ENCODE data around the gene BUD31. TPM values are rescaled to one million over a fixed set of nuclear protein-coding genes. Genes with fewer than 3 reads are reported as not detected.

The BUD31 gene
- total and polyA plus RNA-seq, 2 of the 13 experiments (the other 11 are each of a cell fraction or from before 2014, with no cell fraction given) = 35.1 to 79.1 TPM

DNA sequence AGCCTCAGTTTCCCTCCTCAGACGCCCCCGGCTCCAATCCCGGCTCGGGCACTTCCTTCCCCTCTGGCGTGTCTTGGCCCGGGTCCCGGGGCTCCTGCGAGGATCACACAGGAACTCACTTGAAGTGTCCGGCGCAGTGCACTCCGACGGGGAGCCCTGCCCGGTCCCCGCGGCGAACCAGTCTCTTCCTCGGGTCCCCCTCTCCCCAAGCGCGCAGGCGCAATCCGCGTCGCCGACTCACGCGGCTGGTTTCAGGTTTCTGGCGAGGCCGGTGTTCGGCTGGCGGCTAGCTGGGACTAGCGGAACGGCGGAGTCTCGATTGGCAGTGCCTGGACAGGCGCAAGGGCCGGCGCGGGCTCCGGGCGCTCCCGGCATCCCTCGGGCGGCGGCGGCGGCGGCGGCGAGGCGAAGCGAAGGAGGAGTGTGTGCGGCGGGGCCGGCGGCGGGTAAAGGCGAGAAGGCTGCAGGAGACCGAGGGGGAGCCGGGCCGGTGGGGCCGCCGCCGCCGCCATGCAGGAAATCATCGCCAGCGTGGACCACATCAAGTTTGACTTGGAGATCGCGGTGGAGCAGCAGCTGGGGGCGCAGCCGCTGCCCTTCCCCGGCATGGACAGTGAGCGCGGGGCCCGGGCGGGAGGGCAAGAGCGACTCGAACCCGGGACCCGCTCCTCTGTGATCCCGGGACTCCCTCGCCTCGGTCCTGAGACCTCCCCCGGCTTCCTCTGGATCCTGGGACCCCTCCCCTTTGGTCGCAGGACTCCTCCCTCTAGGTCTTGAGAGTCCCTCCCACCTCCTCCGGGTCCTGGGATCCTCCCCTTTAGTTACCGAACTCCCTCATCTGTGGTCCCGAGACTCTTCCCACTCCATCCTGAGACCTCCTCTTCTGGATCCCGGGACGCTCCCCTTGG lies 30.1 kb downstream of the BUD31 start, which contains the start of the genes CPSF4 and PTCD1 (continued):
- TF ChIP-seq, protein P1, sequence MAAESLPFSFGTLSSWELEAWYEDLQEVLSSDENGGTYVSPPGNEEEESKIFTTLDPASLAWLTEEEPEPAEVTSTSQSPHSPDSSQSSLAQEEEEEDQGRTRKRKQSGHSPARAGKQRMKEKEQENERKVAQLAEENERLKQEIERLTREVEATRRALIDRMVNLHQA (CRISPR knock-in tag; IDR thresholded peaks at IDR 0.05) = no peak
- TF ChIP-seq, protein P2, sequence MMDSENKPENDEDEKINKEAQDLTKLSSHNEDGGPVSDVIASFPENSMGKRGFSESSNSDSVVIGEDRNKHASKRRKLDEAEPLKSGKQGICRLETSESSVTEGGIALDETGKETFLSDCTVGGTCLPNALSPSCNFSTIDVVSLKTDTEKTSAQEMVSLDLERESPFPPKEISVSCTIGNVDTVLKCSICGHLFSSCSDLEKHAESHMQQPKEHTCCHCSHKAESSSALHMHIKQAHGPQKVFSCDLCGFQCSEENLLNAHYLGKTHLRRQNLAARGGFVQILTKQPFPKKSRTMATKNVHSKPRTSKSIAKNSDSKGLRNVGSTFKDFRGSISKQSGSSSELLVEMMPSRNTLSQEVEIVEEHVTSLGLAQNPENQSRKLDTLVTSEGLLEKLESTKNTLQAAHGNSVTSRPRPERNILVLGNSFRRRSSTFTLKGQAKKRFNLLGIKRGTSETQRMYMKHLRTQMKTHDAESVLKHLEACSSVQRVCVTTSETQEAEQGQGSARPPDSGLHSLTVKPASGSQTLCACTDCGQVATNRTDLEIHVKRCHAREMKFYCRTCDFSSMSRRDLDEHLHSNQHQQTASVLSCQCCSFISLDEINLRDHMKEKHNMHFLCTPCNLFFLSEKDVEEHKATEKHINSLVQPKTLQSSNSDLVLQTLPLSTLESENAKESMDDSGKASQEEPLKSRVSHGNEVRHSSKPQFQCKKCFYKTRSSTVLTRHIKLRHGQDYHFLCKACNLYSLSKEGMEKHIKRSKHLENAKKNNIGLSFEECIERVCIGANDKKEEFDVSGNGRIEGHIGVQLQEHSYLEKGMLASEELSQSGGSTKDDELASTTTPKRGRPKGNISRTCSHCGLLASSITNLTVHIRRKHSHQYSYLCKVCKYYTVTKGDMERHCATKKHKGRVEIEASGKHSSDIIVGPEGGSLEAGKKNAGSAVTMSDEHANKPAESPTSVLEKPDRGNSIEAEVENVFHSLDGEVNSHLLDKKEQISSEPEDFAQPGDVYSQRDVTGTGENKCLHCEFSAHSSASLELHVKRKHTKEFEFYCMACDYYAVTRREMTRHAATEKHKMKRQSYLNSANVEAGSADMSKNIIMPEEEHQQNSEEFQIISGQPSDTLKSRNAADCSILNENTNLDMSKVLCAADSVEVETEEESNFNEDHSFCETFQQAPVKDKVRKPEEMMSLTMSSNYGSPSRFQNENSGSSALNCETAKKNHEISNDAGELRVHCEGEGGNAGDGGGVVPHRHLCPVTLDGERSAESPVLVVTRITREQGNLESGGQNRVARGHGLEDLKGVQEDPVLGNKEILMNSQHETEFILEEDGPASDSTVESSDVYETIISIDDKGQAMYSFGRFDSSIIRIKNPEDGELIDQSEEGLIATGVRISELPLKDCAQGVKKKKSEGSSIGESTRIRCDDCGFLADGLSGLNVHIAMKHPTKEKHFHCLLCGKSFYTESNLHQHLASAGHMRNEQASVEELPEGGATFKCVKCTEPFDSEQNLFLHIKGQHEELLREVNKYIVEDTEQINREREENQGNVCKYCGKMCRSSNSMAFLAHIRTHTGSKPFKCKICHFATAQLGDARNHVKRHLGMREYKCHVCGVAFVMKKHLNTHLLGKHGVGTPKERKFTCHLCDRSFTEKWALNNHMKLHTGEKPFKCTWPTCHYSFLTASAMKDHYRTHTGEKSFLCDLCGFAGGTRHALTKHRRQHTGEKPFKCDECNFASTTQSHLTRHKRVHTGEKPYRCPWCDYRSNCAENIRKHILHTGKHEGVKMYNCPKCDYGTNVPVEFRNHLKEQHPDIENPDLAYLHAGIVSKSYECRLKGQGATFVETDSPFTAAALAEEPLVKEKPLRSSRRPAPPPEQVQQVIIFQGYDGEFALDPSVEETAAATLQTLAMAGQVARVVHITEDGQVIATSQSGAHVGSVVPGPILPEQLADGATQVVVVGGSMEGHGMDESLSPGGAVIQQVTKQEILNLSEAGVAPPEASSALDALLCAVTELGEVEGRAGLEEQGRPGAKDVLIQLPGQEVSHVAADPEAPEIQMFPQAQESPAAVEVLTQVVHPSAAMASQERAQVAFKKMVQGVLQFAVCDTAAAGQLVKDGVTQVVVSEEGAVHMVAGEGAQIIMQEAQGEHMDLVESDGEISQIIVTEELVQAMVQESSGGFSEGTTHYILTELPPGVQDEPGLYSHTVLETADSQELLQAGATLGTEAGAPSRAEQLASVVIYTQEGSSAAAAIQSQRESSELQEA (CRISPR knock-in tag; IDR thresholded peaks at IDR 0.05; ENCODE audit: not compliant biosample characterization) = peak; percentile 85
- TF ChIP-seq, protein P3, sequence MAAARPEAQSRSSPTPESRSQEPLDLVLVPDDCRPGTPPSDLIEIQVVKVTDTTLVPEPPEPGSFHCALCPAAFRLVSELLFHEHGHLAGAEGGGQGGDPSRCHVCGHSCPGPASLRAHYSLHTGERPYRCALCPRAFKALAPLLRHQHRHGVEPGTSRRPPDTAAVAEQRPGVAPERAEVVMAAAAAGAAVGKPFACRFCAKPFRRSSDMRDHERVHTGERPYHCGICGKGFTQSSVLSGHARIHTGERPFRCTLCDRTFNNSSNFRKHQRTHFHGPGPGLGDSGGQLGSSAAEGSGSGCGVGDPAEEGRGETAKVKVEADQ (CRISPR knock-in tag; IDR thresholded peaks at IDR 0.05; ENCODE audit: borderline replicate concordance) = no peak; the same call in 1 of the 2 replicates
- no peak for TF ChIP-seq U2AF1 (optimal IDR thresholded peaks at IDR 0.05; ENCODE audit: low read depth, low read length)
- peak; percentile 53; the same call in 1 of the 2 replicates for TF ChIP-seq HIVEP1 (CRISPR knock-in tag; IDR thresholded peaks at IDR 0.05)
- TF ChIP-seq PRPF4 (IDR thresholded peaks at IDR 0.05; ENCODE audit: low read depth, low read length, poor library complexity, severe bottlenecking) = no peak
- TF ChIP-seq HDAC1 (CRISPR knock-in tag; IDR thresholded peaks at IDR 0.05) = peak; percentile 84; the same call in 1 of the 2 replicates
- TF ChIP-seq NR2F1 (CRISPR knock-in tag; IDR thresholded peaks at IDR 0.05) = no peak; a peak in 1 of 4 replicates
- TF ChIP-seq ATAD3A (CRISPR knock-in tag; IDR thresholded peaks at IDR 0.05) = no peak
- TF ChIP-seq ZNF674 (CRISPR knock-in tag; IDR thresholded peaks at IDR 0.05; ENCODE audit: low read depth) = 0 out of 2 replicates have a peak, but pooled peaks have one; percentile 62
- TF ChIP-seq CREB1 (IDR thresholded peaks at IDR 0.05) = peak; percentile 44; the same call in 1 of the 2 replicates
- no peak for TF ChIP-seq CREB1 (CRISPR knock-in tag; IDR thresholded peaks at IDR 0.05)
- TF ChIP-seq BRD4 (CRISPR knock-in tag; IDR thresholded peaks at IDR 0.05) = no peak
- TF ChIP-seq, protein P4, sequence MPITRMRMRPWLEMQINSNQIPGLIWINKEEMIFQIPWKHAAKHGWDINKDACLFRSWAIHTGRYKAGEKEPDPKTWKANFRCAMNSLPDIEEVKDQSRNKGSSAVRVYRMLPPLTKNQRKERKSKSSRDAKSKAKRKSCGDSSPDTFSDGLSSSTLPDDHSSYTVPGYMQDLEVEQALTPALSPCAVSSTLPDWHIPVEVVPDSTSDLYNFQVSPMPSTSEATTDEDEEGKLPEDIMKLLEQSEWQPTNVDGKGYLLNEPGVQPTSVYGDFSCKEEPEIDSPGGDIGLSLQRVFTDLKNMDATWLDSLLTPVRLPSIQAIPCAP (CRISPR knock-in tag; IDR thresholded peaks at IDR 0.05; ENCODE audit: low read depth) = no peak
- peak; percentile 45; the same call in 1 of the 2 replicates for TF ChIP-seq SP5 (CRISPR knock-in tag; IDR thresholded peaks at IDR 0.05; ENCODE audit: borderline replicate concordance, low read depth)
- TF ChIP-seq LCORL (IDR thresholded peaks at IDR 0.05) = no peak
- TF ChIP-seq LCORL (CRISPR knock-in tag; IDR thresholded peaks at IDR 0.05) = peak; percentile 43; the same call in 1 of the 2 replicates

All from HepG2 (cell line).